Fibroblast of gingiva (primary cell): Measurements from ENCODE around the gene KCNH1.

Experiments
- DNase-seq: peaks from one replicate; pipeline ENCODE4 v3.0.0-alpha.2; 2011; ENCODE audit warnings: low read depth

KCNH1 gene

GRCh38 chr1:210857146-210857663, 276.7 kb downstream of the KCNH1 start:
- DNase-seq, result no peak

- DNase-seq, result no peak
Observed at GRCh38 chr1:210855440-210855839, 278.5 kb downstream of the KCNH1 start.

- no peak for DNase-seq
Observed at GRCh38 chr1:210853276-210853675, 280.7 kb downstream of the KCNH1 start.

- no peak for DNase-seq
Observed at GRCh38 chr1:210850556-210850955, 283.4 kb downstream of the KCNH1 start.

GRCh38 chr1:210848474-210848873, 285.5 kb downstream of the KCNH1 start:
- DNase-seq, result no peak

GRCh38 chr1:210841926-210842625, 291.9 kb downstream of the KCNH1 start:
- no peak for DNase-seq

GRCh38 chr1:210830034-210831028, 303.6 kb downstream of the KCNH1 start:
- DNase-seq, result no peak

- DNase-seq, result no peak
Observed at GRCh38 chr1:210828996-210829596, 304.9 kb downstream of the KCNH1 start.

- DNase-seq, result no peak
Observed at GRCh38 chr1:210827481-210827880, 306.5 kb downstream of the KCNH1 start.

- no peak for DNase-seq
Observed at GRCh38 chr1:210826686-210827085, 307.3 kb downstream of the KCNH1 start.

- no peak for DNase-seq
Observed at GRCh38 chr1:210822932-210823331, 311.0 kb downstream of the KCNH1 start.

GRCh38 chr1:210822241-210822640, 311.7 kb downstream of the KCNH1 start:
- no peak for DNase-seq

GRCh38 chr1:210821615-210822014, 312.3 kb downstream of the KCNH1 start:
- no peak for DNase-seq

- DNase-seq, result no peak
Observed at GRCh38 chr1:210819266-210819665, 314.7 kb downstream of the KCNH1 start.

GRCh38 chr1:210817385-210818275, 316.3 kb downstream of the KCNH1 start:
- DNase-seq, result no peak

- DNase-seq, result no peak
Observed at GRCh38 chr1:210815641-210816550, 318.1 kb downstream of the KCNH1 start.

GRCh38 chr1:210814382-210815123, 319.4 kb downstream of the KCNH1 start:
- DNase-seq, result no peak

GRCh38 chr1:210801501-210801900, 332.4 kb downstream of the KCNH1 start:
- DNase-seq, result no peak

GRCh38 chr1:210800756-210801155, 333.2 kb downstream of the KCNH1 start:
- no peak for DNase-seq

GRCh38 chr1:210800301-210800700, 333.6 kb downstream of the KCNH1 start:
- no peak for DNase-seq
